Measurements from ENCODE around the gene NACC2.

The NACC2 gene

DNA sequence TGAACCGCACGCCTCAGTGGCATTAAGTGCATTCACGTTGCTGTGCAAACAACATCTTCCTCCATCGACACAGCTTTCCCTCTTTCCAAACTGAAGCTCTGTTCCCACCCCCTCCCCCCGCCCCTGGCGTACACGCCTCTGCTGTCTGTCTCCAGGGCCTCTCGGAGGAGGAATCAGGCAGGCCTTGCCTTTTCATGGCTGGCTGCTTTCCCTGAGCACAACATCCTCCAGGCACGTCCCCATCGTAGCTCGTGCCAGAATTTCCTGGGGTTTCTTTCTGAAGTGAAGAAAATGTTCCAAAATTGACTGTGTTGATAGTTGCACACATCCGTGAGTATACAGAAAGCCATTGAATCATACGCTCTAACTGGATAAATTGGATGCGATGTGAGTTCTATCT, 45.9 kb upstream of the NACC2 start:
- DNase-seq (ENCODE audit: extremely low read depth, low read depth), result no peak
- TF ChIP-seq, protein P1, sequence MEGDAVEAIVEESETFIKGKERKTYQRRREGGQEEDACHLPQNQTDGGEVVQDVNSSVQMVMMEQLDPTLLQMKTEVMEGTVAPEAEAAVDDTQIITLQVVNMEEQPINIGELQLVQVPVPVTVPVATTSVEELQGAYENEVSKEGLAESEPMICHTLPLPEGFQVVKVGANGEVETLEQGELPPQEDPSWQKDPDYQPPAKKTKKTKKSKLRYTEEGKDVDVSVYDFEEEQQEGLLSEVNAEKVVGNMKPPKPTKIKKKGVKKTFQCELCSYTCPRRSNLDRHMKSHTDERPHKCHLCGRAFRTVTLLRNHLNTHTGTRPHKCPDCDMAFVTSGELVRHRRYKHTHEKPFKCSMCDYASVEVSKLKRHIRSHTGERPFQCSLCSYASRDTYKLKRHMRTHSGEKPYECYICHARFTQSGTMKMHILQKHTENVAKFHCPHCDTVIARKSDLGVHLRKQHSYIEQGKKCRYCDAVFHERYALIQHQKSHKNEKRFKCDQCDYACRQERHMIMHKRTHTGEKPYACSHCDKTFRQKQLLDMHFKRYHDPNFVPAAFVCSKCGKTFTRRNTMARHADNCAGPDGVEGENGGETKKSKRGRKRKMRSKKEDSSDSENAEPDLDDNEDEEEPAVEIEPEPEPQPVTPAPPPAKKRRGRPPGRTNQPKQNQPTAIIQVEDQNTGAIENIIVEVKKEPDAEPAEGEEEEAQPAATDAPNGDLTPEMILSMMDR (IDR thresholded peaks at IDR 0.05; ENCODE audit: low read depth, low read length), result no peak

DNA sequence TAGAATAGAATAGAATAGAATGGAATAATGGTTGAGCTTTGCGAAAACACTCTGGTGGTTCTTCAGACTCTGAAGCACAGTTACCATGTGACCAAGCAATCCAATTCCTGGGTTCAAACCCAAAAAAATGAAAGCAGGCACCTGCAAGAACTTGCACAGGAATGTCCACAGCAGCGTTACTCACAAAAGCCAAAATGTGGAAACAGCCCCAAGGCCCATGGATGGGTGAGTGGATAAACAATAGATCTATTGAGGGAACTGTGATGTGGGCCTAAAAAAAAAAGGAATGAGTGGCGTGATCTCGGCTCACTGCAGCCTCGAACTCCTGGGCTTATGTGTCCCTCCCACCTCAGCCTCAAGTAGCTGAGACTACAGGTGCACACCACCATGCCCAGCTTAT, 45.0 kb upstream of the NACC2 start:
- no peak for DNase-seq (ENCODE audit: extremely low read depth, low read depth)
- TF ChIP-seq, protein P1 (IDR thresholded peaks at IDR 0.05; ENCODE audit: low read depth, low read length), result no peak

DNA sequence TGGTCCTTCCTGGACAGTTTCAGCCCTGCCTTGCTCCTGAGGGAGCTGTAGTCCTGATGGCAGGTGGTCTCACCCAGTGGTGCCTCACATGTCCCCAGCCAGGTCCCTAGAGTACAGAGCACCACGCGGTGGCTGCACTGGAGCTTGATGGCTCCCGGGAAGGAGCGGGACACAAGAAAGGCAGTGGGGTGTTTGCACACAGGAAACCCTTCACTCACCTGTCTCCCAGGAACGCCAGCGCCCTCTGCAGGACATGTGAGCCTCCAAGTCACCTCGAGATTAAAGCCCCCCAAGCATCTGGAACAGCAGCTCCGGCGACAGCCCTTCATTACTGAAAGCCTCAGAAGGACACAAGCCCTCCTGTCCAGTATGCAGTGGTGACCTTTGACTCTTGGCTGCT, 43.5 kb upstream of the NACC2 start:
- TF ChIP-seq, protein P1 (IDR thresholded peaks at IDR 0.05; ENCODE audit: low read depth, low read length), result peak; percentile 26
- DNase-seq (ENCODE audit: extremely low read depth, low read depth), result no peak

DNA sequence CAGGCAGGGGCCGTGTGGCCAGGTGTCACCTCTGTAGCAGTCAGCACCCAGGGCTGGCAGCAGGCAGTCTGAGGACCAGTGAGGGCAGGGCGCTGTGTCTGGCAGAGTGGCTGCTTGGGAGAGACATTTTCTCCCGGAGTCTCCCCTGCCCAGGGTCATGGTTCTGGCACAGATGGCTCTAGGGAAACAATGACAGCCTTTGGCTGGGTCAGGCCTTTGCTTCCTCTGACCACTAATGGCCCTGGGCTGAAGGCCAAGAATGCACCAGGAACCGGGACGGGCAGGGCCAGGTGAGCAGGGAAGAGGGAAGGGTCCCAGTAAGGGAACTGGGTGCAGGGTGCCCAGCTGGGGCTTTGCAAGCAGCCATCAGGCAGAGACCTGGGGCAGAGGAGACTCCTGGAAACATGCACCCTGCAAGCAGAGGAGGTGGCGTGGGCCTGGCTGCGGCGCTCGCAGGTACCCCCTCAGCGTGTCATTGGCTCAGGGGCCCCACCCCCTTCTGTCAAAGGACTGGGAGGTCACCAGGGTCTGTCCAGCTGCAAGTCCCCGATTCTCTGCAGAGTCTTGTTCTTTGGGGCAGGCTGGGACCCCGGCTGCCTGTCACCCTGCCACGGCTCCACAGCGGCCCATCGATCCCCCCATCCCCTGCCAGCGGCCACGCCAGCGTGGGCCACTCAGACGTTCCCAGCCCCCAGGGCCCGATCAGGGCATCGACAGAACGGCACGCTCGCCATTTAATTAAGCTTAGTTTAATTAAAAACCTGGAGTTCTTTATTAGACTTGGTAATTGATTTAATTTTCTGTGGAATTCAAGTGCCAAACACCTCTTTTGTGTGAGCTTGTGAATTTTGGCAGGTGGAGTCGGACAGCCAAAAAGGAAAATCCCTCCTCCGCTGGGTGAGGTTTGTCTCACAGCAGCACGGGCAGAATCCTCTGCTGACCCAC, 42.5 kb upstream of the NACC2 start:
- DNase-seq (ENCODE audit: extremely low read depth, low read depth), result no peak
- TF ChIP-seq, protein P1 (IDR thresholded peaks at IDR 0.05; ENCODE audit: low read depth, low read length), result no peak

DNA sequence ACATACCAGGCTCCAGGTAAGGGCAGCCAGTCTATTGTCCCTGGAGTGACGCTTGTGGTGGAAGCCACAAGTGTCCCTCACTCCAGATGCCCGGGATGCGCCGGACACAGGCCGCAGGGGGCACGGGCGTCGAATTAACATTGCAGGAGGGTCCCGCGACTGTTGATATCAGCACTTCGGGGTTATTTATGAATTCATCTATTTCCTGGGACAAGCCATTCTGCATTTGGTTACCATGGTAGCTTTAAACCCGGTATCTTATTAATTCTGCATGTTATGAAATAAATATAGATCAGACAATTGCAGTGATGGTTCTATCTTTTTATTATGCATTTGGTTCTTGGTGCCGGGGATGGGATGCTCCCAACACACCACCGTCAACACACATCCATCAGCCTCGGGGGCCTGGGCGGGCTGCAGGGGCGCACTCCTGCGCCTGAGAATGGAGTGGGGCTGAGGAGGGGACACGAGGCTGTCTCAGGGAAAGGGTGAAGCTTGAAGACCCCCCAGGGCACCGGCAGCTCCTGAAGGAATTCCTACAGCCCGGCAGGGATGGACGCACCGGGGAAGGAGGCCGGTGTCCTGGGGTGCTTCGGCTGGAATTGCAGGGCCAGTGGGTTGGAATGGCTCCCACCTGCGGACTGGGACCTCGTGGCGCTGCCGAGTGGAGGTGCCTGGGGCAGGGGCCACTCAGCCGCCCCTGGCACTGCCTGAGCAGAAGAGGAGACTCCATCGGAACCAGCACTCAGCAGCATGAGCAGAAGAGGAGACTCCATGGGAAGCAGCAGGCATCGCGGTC, 41.2 kb upstream of the NACC2 start:
- TF ChIP-seq, protein P1 (IDR thresholded peaks at IDR 0.05; ENCODE audit: low read depth, low read length), result no peak
- no peak for DNase-seq (ENCODE audit: extremely low read depth, low read depth)

DNA sequence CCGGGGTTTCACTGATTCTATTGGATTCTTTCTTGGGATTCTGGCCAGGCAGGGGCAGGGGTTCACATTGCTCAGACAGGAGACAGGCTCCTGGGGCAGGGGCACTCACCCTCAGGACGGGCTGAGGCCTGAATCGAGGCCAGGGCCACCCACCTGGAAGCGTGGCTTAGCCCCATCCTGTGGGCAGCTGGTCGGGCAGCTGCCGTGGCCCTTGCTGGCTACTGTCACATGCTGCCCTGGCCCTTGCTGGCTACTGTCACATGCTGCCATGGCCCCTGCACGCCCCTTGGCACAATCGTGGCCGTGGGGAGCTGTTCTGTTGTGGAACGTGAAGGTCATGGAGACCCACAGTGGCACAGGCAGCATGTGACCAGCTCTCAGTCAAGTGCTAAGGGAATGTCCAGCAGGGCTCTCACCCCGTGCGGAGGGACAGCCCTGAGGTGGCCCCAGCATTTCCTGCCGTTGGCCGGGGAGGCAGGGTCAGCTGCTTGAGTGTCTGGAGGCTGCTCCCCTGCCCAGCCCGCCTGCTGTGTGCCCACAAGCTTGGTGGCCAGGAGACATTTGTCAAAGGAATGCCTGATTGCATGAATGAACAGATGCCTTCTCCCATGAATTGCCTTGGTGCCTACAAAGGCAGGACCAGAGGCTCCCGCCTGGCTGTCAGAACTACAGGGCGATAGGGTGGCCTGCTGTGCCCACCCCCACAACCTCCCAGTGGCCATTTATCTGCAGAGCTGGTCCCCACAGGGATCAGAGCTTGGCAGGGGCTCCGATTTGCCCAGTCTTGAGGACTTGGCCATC, 40.4 kb upstream of the NACC2 start:
- no peak for DNase-seq (ENCODE audit: extremely low read depth, low read depth)
- TF ChIP-seq, protein P1 (IDR thresholded peaks at IDR 0.05; ENCODE audit: low read depth, low read length), result no peak
